ENCODE results near the gene LY6G5C.

LY6G5C gene

GRCh38 chr6:31689249-31690110 lies 8.6 kb upstream of the LY6G5C start:
- no peak for DNase-seq

DNA sequence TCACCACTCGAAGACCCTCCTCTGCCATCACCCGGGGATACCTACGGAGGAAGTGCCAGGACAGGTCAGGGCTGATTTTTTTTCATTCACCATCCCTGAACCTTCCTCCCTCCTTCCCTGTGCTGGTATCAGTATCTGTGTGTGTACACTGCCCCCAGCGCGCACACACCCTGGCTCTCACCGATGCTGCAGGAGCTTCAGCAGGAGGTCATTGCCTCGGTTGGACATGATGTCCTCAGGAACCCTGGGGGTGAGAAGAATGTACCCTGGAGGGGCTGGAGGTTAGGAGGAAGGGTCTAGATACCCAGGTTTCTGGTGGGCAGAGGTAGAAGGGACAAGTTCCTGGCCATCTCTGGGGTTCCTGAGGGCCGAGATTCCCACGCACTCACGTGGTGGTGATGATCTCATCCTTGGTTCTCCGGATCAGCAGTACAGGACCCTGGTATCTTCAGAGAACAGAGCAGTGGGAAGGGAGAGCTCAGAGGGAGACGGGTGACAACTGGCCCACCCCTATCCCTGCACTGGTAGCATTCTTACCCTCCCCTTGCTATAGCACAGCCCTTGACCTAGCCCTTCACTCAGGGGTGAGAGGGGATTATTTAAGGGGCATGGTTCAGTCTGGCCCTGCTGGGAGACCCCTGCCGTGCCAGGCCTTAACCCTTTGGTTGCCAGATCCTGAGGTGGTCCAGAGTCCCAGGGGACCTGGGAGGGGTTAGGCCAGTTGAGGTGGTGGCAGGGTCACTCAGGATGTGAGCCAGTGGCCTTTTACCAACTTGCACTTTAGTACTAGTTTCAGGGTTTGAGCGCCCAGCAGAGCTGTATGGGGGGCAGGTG lies 7.2 kb upstream of the LY6G5C start:
- DNase-seq = no peak

DNA sequence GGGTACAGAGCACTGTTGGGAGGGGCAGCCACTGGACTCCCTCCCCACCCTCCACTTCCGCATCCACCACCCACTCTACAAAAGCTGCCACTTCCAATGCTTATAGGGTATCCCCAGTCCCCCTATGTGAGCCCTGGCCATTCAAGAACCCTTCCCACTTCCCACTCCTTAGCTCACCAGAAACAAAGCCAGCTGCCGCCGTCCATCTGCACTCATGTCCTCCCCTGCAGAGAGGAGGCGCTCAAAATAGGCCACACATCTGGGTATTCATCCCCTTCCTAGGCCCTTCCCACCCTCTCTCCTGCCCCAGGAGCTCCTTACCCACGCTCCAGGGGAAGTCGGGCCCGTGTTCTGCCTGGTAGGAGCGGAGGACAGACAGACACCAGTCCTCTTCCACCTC lies 6.5 kb upstream of the LY6G5C start:
- no peak for DNase-seq

GRCh38 chr6:31686483-31686882 lies 5.6 kb upstream of the LY6G5C start:
- DNase-seq = no peak

- no peak for DNase-seq
Observed at GRCh38 chr6:31683591-31683990, 2.7 kb upstream of the LY6G5C start.

DNA sequence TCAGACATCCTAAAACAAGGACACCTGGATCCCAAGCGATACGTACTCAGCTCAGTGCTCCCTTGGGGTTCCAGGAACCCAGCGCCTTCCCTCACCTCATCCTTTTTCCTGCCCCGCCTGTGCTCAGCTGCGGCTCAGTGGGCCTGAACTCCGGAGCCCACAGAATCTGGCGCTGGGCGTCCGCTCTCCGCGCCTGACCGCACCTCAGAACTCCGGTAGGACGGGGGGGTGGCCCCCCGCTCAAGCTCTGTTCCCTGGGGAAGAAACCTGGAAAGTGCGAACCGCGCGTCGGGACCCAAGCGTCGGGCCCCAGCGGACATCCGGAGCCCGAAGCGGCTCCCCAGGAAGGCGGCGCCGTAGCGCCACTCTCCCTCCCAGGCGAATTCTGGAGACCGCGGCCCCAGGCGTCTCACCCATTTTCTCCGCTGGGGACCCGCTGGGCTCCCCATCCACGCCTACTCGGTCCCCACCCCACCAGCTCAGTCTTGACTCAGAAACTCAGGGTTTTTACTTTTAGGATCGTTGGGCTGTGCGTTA lies 336 bp upstream of the LY6G5C start:
- DNase-seq = peak; percentile 30

GRCh38 chr6:31677955-31678354 lies 2.9 kb downstream of the LY6G5C start:
- no peak for DNase-seq

DNA sequence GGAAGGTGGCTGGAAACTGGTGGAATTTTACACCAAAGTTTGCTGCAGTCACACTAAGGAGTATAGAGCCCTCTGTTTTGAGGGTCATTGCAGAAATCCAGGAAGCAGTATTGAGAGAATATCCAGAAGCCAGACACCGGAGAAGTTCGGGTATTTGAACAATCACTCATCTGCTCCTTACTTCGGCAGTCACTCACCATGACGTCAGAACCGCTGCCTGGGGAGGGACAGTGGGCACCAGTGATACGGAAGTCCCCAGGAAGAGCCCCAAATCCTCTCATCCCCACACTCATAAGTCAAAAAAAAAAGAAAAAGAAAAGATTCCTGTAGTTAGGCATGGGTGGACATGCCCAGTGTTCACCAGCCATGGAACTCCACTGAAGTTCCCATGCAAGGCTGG lies 4.0 kb downstream of the LY6G5C start:
- DNase-seq = no peak

DNA sequence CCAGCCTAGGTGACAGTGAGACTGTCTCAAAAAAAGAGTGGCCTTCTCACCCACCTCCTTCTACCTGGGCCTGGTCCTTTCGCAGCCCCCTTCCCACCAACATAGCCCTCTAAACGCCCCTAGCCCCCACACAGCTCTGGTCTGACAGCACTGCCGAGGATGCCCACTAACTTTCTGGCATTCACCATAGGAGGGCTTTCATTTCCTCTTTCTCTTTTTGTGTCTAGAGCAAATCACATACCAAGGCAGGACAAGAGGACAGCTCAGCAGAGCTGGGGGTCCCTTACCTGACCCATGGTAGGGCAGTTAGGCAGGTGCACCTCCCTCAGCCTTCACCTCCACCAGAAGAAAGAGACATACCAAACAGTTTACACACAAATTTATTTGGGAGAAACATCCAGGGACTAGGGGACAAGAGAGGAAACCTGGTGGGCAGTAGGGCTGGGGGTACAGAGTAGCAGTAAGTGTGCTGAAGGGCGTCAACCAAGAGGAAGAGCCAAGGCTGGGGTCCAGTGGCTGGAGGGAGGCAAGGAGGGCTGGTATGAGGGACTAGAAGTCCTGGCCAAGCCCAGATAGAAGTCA lies 4.5 kb downstream of the LY6G5C start:
- no peak for DNase-seq

- DNase-seq = no peak
Observed at GRCh38 chr6:31669676-31670075, 11.2 kb downstream of the LY6G5C start, which contains the start of gene LY6G5B. LY6G5B (plus strand) TSS chr6:31669976; CDS start chr6:31670951, 975 bp downstream.

DNA sequence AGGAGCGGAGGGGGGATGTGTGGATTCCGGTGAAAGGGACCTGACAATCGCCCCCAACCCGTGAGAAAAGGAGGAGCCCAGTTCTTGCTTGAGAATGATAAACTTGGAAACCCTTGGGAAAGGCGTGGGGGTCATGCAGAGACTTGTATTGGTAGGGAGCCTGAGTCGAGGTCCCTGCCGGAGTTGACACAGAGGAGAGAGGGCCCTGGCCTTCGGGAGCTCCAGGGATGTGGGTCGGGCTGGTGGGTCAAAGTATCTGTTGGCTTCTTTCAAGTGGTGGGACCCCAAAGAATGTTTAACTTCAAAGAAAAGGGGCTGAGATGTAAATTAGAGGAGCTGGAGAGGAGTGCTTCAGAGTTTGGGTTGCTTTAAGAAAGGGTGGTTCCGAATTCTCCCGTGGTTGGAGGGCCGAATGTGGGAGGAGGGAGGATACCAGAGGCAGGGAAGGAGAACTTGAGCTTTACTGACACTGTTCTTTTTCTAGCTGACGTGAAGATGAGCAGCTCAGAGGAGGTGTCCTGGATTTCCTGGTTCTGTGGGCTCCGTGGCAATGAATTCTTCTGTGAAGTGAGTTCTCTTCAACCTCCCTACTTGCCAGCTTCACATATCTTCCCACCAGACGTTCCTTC lies 14.4 kb downstream of the LY6G5C start:
- no peak for DNase-seq

DNA sequence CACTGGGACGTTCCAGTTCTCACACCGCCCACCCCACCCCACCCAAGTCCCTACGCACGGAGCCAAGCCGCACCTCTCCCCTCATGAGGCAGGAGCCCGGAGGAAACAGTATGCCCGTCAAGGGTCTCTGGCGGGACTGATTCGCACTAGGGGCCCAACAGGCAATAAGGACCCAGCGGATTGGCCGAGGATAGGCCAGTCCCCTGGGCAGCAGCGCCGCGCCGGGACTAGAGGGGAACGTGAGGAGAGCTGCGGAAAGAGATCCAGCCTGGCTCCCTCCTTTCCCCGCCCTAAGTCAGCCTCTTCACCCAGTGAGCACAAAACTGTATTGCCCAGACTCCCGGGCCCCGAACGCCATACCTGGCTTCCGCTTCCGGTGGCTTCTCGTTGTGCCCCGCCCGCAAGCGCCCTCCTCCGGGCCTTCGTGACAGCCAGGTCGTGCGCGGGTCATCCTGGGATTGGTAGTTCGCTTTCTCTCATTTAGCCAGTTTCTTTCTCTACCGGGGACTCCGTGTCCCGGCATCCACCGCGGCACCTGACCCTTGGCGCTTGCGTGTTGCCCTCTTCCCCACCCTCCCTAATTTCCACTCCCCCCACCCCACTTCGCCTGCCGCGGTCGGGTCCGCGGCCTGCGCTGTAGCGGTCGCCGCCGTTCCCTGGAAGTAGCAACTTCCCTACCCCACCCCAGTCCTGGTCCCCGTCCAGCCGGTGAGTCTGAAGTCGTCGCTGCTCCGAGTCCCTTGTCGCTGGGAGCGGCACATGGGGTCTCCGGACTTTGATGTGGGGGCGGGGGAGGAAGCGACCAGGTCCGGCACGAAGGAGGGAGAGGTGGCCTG lies 15.1 kb downstream of the LY6G5C start, which contains the start of gene CSNK2B:
Gene CSNK2B (plus strand): TSS at position 580 of the 836 bp plus-strand sequence. CDS start 752 bp downstream, outside the sequence.
- DNase-seq = peak; percentile 99

DNA sequence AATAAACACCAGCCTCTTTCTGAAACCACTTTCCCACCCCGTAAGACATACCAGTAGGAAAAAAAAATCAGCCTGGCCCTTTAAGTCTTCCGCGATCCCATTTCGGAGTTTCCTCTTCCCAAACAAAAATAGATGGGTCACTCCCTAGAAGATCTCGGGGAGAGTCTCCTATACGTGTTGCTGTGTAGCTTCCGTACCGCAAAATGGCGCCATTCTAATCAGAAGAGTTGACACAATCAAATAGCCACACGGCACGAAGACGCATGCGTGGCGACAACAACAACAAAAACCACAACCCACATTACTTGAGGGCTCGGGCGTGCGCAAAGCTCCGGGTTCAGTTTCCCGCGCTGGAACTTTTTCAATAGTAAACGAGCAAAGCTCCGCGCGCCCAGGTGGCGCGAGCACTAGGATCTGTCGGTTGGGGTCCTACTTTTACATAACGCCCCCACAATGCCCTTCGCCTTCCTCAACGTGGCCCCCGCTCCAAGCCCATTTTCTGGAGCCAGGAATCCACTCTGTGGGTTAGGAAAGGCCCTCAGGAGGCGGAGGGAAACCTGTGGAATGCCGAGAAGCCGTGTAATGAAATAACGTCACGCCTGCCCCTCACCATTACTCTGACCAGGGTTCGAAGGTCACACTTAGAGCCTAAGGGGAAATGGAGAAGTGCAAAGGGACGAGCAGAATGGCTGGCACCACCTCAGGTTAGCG lies 15.9 kb downstream of the LY6G5C start, which contains the start of gene GPANK1:
Gene GPANK1 (minus strand): TSS at position 208 of the 711 bp plus-strand sequence. CDS start 519 bp downstream, outside the sequence.
- DNase-seq = peak; percentile 87

GRCh38 chr6:31663961-31664789 lies 16.7 kb downstream of the LY6G5C start:
- no peak for DNase-seq

GRCh38 chr6:31663126-31663960 lies 17.5 kb downstream of the LY6G5C start:
- DNase-seq = no peak

DNA sequence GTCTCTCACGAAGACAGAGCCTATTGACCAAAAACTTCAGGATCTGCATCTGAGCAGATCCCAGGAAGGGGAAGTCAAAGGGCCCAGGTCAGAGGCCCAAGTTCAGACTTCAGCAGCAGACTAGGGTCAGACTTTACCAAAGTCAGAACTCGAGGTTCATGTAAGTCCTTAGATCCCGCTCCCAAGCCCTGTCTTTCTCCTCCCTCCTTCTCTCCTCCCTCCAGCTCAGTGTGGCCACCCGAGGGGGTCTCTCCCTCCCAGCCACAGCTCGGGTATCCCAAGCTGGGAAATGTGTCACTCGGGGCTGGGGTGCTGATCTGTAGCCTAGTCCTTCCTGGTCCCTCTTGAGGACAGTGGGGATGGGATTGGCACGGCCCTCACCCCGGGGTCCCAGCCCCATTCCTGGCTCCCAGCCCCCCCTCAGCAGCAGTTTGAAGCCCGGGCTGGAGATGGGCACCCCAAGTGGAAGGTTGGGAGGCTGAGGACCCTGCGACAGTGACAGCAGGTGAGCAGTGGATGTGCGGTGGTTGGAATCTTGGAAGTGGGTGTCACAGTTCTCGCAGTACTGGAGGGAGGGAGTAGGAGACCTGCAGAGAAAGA lies 18.6 kb downstream of the LY6G5C start:
- no peak for DNase-seq

GRCh38 chr6:31661262-31662123 lies 19.4 kb downstream of the LY6G5C start:
- no peak for DNase-seq
